ENCODE data around the gene CYP3A4.
"Not testable (repeated sequence)": the region's sequence is repeated elsewhere in the genome, so short reads cannot be mapped to it uniquely, and the experiment has no call there.

The CYP3A4 gene

GRCh38 chr7:99791667-99792369 is 7.8 kb upstream of the CYP3A4 start:
- DNase-seq: no peak

GRCh38 chr7:99791021-99791420 is 7.0 kb upstream of the CYP3A4 start:
- DNase-seq: no peak

- DNase-seq: no peak
Measured at GRCh38 chr7:99790407-99790806, 6.4 kb upstream of the CYP3A4 start.

GRCh38 chr7:99789441-99790070 is 5.6 kb upstream of the CYP3A4 start:
- no peak for DNase-seq

GRCh38 chr7:99788554-99788953 is 4.6 kb upstream of the CYP3A4 start:
- no peak for DNase-seq

GRCh38 chr7:99786726-99787335 is 2.8 kb upstream of the CYP3A4 start:
- DNase-seq: no peak

GRCh38 chr7:99785654-99786053 is 1.7 kb upstream of the CYP3A4 start:
- DNase-seq: not testable (repeated sequence)

- no peak for DNase-seq
Measured at GRCh38 chr7:99782012-99782953, 1.7 kb downstream of the CYP3A4 start.

GRCh38 chr7:99780588-99780987 is 3.4 kb downstream of the CYP3A4 start:
- no peak for DNase-seq

- no peak for DNase-seq
Measured at GRCh38 chr7:99779949-99780348, 4.0 kb downstream of the CYP3A4 start.

GRCh38 chr7:99778880-99779279 is 5.1 kb downstream of the CYP3A4 start:
- no peak for DNase-seq

GRCh38 chr7:99773395-99773794 is 10.6 kb downstream of the CYP3A4 start:
- not testable (repeated sequence) for DNase-seq

GRCh38 chr7:99772565-99772964 is 11.4 kb downstream of the CYP3A4 start:
- DNase-seq: no peak

GRCh38 chr7:99769494-99769893 is 14.5 kb downstream of the CYP3A4 start:
- not testable (repeated sequence) for DNase-seq

GRCh38 chr7:99768471-99768870 is 15.5 kb downstream of the CYP3A4 start:
- no peak for DNase-seq

- DNase-seq: no peak
Measured at GRCh38 chr7:99767662-99768061, 16.3 kb downstream of the CYP3A4 start.

GRCh38 chr7:99766484-99767099 is 17.4 kb downstream of the CYP3A4 start:
- no peak for DNase-seq

- DNase-seq: no peak
Measured at GRCh38 chr7:99764478-99764877, 19.5 kb downstream of the CYP3A4 start.

- no peak for DNase-seq
Measured at GRCh38 chr7:99762680-99763327, 21.2 kb downstream of the CYP3A4 start.

GRCh38 chr7:99755085-99755484 is 28.9 kb downstream of the CYP3A4 start:
- no peak for DNase-seq

GRCh38 chr7:99752356-99752755 is 31.6 kb downstream of the CYP3A4 start:
- DNase-seq: no peak

All from AML-193 (cell line).